Measurements from ENCODE around the gene CMTM8. TPM values are rescaled to one million over a fixed set of nuclear protein-coding genes. Genes with fewer than 3 reads are reported as not detected.
A peak's percentile ranks its signal among the peaks of the same experiment; 100 is the strongest.
"Not testable (repeated sequence)": the region's sequence is repeated elsewhere in the genome, so short reads cannot be mapped to it uniquely, and the experiment has no call there.

Gene CMTM8, protein sequence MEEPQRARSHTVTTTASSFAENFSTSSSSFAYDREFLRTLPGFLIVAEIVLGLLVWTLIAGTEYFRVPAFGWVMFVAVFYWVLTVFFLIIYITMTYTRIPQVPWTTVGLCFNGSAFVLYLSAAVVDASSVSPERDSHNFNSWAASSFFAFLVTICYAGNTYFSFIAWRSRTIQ
- total RNA-seq: 6.3 TPM
- long read RNA-seq, transcript CMTM8-201 (4 exons, 1,174 nt): major isoform, 5 of 9 reads
- long read RNA-seq, partial matches to known transcripts: 0 of 9 reads
- long read RNA-seq, other reads (novel, unspliced or antisense): 3 of 9 reads

- peak; percentile 80 for DNase-seq (ENCODE audit: missing footprints)
- intact Hi-C loops (cut with DNase I): loop anchor here (1.0 to 5.0 kb wide), 3 partner anchors 38 to 58 kb away; no protein-coding TSS in a partner anchor
- ATAC-seq: peak; percentile 78
Measured at GRCh38 chr3:32238453-32239306, at the start of gene CMTM8. CMTM8 (plus strand) TSS chr3:32238680; CDS start chr3:32238973, 293 bp downstream.

DNA sequence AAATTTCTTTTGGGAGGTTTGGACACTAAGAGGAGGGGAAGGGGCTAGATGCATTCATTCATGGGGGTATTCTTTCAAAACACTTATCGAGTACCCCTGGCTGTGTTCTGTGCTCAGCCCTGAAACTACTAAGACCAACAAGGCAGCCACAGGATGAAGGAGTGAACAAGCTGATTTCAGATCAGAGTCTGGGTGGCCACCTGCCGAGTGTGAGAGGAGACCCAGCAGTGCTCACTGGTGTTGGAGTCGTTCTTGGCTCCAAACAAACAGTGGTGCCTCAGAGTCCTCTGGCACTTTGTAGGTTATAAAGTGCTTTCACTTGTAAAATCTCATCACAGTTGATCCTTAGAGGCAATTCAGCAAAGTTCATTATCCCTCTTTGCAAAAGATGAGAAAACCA is 48.8 kb upstream of the CMTM8 start:
- intact Hi-C loops (cut with DNase I): no loop called here

GRCh38 chr3:32190556-32190955 is 47.9 kb upstream of the CMTM8 start:
- ATAC-seq; DNase-seq (ENCODE audit: missing footprints); intact Hi-C loops (cut with DNase I): not testable (repeated sequence)

More for the DNA sequence above, 48.8 kb upstream of the CMTM8 start:
- DNase-seq (ENCODE audit: missing footprints): no peak
- ATAC-seq: no peak

DNA sequence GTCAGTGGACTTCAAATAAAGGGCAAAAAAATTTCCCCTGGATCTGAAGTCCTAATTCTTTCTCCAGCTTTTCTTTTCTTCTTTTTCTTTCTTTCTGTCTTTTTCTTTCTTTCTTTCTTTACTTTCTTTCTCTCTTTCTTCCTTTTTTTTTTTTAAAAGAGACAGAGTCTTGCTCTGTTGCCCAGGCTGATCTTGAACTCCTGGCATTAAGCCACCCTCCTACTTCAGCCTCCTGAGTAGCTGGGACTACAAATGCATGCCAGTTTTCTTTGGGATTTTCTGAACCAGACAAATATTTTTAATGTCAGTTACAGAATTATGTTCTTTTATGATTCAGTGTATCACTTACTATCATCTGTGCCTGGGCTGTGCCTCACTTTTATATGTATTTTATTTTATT is 45.4 kb upstream of the CMTM8 start:
- intact Hi-C loops (cut with DNase I): no loop called here
- DNase-seq (ENCODE audit: missing footprints): no peak
- ATAC-seq: no peak

DNA sequence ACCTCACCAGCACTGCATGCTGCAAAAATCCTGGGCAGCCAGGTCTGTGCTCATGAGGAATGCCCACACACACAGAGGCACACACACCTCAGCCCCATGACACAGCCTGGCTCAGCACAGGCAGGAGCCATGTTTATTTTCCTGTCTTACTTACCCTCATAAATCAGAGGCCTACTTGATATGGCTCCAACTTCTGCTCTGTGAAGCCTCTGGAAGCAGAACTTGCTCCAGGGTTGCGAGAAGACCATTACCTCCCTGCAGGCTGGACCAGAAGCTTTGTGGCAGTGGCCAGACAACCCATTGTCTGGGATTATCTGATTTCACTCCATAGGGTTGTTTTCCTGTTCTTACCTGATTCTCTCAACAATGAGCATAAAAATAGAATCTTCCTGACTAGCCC is 43.8 kb upstream of the CMTM8 start:
- ATAC-seq (no peak), DNase-seq (ENCODE audit: missing footprints) (no peak)
- intact Hi-C loops (cut with DNase I): no loop called here

- DNase-seq (ENCODE audit: missing footprints): no peak
- no peak for ATAC-seq
- intact Hi-C loops (cut with DNase I): no loop called here
Measured at GRCh38 chr3:32195995-32196540, 42.4 kb upstream of the CMTM8 start.

GRCh38 chr3:32197991-32198390 is 40.5 kb upstream of the CMTM8 start:
- no peak for DNase-seq (ENCODE audit: missing footprints)
- ATAC-seq: no peak
- intact Hi-C loops (cut with DNase I): no loop called here

- DNase-seq (ENCODE audit: missing footprints) (no peak), ATAC-seq (no peak)
- intact Hi-C loops (cut with DNase I): no loop called here
Measured at GRCh38 chr3:32198714-32199113, 39.8 kb upstream of the CMTM8 start.

DNA sequence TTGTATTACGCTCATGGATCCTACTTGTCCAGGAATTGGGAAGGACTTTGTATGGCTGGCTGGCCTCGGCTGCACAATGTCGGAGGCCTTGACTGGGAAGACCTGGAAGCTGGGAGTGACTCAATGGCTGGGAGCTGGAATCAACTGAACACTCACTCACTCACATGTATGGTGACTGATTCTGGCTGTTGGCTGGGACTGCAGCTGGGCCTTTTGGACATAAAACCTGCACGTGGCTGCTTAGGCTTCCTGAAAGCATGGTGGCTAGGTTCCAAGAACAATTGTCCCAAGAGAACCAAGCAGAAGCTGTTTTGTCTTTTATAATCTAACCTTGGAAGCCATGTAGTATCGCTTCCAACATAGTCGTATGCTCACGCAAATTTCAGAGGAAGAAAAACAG is 38.0 kb upstream of the CMTM8 start:
- ATAC-seq (peak; percentile 91), DNase-seq (ENCODE audit: missing footprints) (peak; percentile 79)
- intact Hi-C loops (cut with DNase I): loop anchor here (2.0 kb wide), 1 partner anchor 38 kb away; the partner anchor contains the start of gene CMTM8

GRCh38 chr3:32200992-32201758 is 37.3 kb upstream of the CMTM8 start:
- peak; percentile 87 for ATAC-seq
- intact Hi-C loops (cut with DNase I): loop anchor here (2.0 kb wide), 1 partner anchor 38 kb away; the partner anchor contains the start of gene CMTM8
- DNase-seq (ENCODE audit: missing footprints): no peak

DNA sequence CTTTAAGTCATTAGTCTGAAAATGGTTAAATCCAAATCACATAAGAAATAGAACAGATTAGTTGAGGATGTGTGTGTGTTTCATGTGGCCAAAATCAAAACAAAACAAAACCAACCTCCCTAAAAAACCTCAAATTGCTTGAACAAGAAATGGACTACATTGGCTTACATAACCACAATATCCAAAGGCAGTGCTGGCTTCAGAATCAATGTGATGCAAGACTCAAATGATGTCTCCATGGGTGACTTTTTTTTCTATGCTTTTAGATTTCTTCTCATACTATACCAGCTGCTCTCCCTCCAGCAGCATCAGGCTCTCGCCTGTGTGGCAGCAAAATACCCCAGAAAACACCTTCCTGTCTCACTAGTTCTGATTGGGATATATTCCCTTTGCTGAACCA is 36.0 kb upstream of the CMTM8 start:
- intact Hi-C loops (cut with DNase I): no loop called here
- no peak for DNase-seq (ENCODE audit: missing footprints)
- peak; percentile 27 for ATAC-seq

DNA sequence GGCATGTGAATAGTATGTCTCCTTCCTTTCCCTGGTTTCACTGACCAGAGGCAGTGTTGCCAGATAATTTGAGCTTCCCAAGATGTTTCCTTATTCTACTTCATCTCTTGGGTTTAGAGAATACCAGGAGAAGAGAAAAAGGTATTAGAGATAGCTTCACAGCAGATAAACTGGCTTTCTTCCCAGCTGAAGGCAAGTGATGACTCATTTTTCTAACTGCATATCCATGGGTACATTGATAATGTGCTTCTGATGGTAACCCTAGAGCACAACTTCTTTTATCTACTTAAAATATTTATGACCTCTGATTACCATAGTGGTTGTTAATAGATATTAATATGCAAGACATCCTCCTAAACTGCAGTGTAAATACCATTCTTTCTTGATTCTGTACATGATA is 34.6 kb upstream of the CMTM8 start:
- intact Hi-C loops (cut with DNase I): no loop called here
- no peak for DNase-seq (ENCODE audit: missing footprints)
- ATAC-seq: no peak

- no peak for DNase-seq (ENCODE audit: missing footprints)
- intact Hi-C loops (cut with DNase I): no loop called here
- no peak for ATAC-seq
Measured at GRCh38 chr3:32208447-32208846, 30.0 kb upstream of the CMTM8 start.

DNA sequence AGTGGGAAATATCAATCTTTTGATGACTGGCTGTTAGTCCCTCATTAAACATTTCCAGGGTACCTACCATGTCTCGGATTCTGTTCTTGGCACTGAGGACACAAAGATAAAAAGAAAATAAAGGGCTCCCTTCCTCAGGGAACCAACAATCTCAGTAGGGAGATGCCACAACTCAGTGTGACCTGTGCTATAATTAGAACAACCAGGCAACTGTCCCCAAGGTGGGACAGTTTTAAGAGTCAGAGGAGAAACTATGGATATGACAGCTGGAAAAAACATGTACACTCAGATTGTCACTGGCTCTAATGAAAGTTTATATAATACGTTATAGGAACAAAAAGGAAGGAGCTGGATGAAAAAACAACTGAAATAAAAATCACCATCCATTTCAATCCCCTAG is 23.3 kb upstream of the CMTM8 start:
- DNase-seq (ENCODE audit: missing footprints) (no peak), ATAC-seq (no peak)
- intact Hi-C loops (cut with DNase I): no loop called here

- no peak for DNase-seq (ENCODE audit: missing footprints)
- ATAC-seq: no peak
- intact Hi-C loops (cut with DNase I): no loop called here
Measured at GRCh38 chr3:32216172-32216783, 22.2 kb upstream of the CMTM8 start.

DNA sequence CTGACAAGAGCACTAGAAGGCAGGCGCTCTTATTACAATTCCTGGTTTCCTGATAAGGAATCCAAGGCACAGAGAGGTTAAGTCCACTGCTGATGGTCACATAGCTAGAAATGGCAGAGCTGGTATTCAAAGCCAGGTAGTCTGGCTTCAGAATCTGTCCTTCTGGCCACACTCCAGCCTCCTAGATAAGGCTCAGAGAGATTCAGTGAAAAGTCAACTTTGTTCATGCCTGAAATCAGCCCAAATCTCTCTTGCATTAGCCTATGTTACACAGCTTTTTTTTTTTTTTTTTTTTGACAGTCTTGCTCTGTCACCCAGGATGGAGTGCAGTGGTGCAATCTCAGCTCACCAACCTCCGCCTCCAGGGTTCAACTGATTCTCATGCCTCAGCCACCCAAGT is 21.1 kb upstream of the CMTM8 start:
- no peak for DNase-seq (ENCODE audit: missing footprints)
- intact Hi-C loops (cut with DNase I): no loop called here
- ATAC-seq: no peak

- intact Hi-C loops (cut with DNase I): no loop called here
- no peak for DNase-seq (ENCODE audit: missing footprints)
- no peak for ATAC-seq
Measured at GRCh38 chr3:32219537-32219936, 18.9 kb upstream of the CMTM8 start.

DNA sequence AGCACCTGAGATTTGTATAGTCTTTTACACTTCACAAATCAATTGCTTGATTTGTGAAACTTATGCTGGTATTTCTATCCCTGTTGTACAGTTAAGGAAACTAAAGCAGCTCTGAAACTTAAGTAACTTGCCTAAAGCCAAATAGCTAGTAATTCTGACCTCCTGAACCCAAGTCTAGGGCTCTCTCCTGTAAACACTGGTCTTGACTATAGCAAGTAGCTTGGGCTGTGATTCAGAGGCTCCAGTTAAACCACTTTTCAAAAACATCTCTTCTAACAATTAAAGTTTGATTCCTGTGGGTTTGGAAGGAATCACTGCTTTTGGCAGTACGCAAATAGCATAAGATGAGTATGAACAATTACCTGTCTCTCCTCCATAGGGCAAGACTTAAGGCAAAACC is 18.5 kb upstream of the CMTM8 start:
- intact Hi-C loops (cut with DNase I): no loop called here
- DNase-seq (ENCODE audit: missing footprints): no peak
- ATAC-seq: no peak

- ATAC-seq: no peak
- no peak for DNase-seq (ENCODE audit: missing footprints)
- intact Hi-C loops (cut with DNase I): no loop called here
Measured at GRCh38 chr3:32222950-32223349, 15.5 kb upstream of the CMTM8 start.
